HepG2 (cell line): ENCODE results near the gene NOL4L. TPM values are rescaled to one million over a fixed set of nuclear protein-coding genes. Genes with fewer than 3 reads are reported as not detected.

Experiments used
- ELF4 ChIP-seq: sonication (generic); formaldehyde crosslinking; IDR thresholded peaks from 2 replicates; pipeline ENCODE4 v1.5.0; 2020; ENCODE audit warnings: missing genetic modification reagents, mild to moderate bottlenecking, moderate library complexity, borderline replicate concordance
- ESRRA ChIP-seq: sonication (generic); formaldehyde crosslinking; IDR thresholded peaks from 2 replicates; pipeline ENCODE4 v1.5.1; 2020; ENCODE audit warnings: mild to moderate bottlenecking, low read depth, missing genetic modification reagents
- GATAD1 ChIP-seq: IDR thresholded peaks from 2 replicates; pipeline ENCODE4 v1.6.1; 2016; ENCODE audit warnings: missing genetic modification reagents, missing compliant biosample characterization
- JDP2 ChIP-seq: sonication (generic); formaldehyde crosslinking; IDR thresholded peaks from 2 replicates; pipeline ENCODE4 v1.8.1; 2022; ENCODE audit warnings: missing genetic modification reagents, borderline replicate concordance
- MTERF4 ChIP-seq: sonication (generic); formaldehyde crosslinking; IDR thresholded peaks from 2 replicates; pipeline ENCODE4 v1.8.0; 2023; ENCODE audit warnings: mild to moderate bottlenecking, missing genetic modification reagents
- RBM39 ChIP-seq: fragments of 200-400 bp; formaldehyde crosslinking; IDR thresholded peaks from one replicate; pipeline ENCODE4 v1.6.1; 2018; ENCODE audit warnings: antibody characterized with exemption, mild to moderate bottlenecking, low read depth, low read length; ENCODE audit not compliant: poor library complexity, severe bottlenecking
- RXRB ChIP-seq: IDR thresholded peaks from 2 replicates; pipeline ENCODE4 v1.6.1; 2016; ENCODE audit warnings: borderline replicate concordance, missing genetic modification reagents, missing compliant biosample characterization
- SIX1 ChIP-seq: sonication (generic); formaldehyde crosslinking; IDR thresholded peaks from 2 replicates; pipeline ENCODE4 v1.4.0; 2020; ENCODE audit warnings: missing genetic modification reagents, borderline replicate concordance
- SOX6 ChIP-seq, 2 experiments: fragments of 450-650 bp in 1 of 2; sonication (generic) in 1 of 2; formaldehyde crosslinking in 1 of 2; IDR thresholded peaks; 2 replicates each; pipeline versions ENCODE4 v1.4.0 to v1.6.1; 2017 to 2020; ENCODE audit warnings: antibody characterized with exemption in 1 of 2, mild to moderate bottlenecking in 1 of 2, missing genetic modification reagents in 1 of 2
- SP4 ChIP-seq: sonication (generic); formaldehyde crosslinking; IDR thresholded peaks from 2 replicates; pipeline ENCODE4 v1.8.1; 2023; ENCODE audit warnings: mild to moderate bottlenecking, missing genetic modification reagents
- ZC3H13 ChIP-seq: sonication (generic); formaldehyde crosslinking; IDR thresholded peaks from 2 replicates; pipeline ENCODE4 v1.8.1; 2023; ENCODE audit warnings: mild to moderate bottlenecking, missing genetic modification reagents, moderate library complexity
- ZMYM2 ChIP-seq: sonication (generic); formaldehyde crosslinking; IDR thresholded peaks from 2 replicates; pipeline ENCODE4 v1.8.0; 2022; ENCODE audit warnings: mild to moderate bottlenecking, missing genetic modification reagents
- ZNF121 ChIP-seq: sonication (generic); formaldehyde crosslinking; IDR thresholded peaks from 2 replicates; pipeline ENCODE4 v1.5.0; 2020; ENCODE audit warnings: mild to moderate bottlenecking, missing genetic modification reagents
- ZNF142 ChIP-seq: sonication (generic); formaldehyde crosslinking; IDR thresholded peaks from 2 replicates; pipeline ENCODE4 v1.4.0; 2020; ENCODE audit warnings: missing genetic modification reagents
- ZNF225 ChIP-seq: sonication (generic); formaldehyde crosslinking; IDR thresholded peaks from 2 replicates; pipeline ENCODE4 v1.4.0; 2020; ENCODE audit warnings: mild to moderate bottlenecking, missing genetic modification reagents
- ZNF251 ChIP-seq: sonication (generic); formaldehyde crosslinking; IDR thresholded peaks from 2 replicates; pipeline ENCODE4 v1.9.0; 2021; ENCODE audit warnings: mild to moderate bottlenecking, missing genetic modification reagents
- ZNF430 ChIP-seq: sonication (generic); formaldehyde crosslinking; IDR thresholded peaks from 2 replicates; pipeline ENCODE4 v1.9.0; 2021; ENCODE audit warnings: mild to moderate bottlenecking, missing genetic modification reagents
- ZNF770 ChIP-seq: sonication (generic); formaldehyde crosslinking; IDR thresholded peaks from 2 replicates; pipeline ENCODE4 v1.5.0; 2020; ENCODE audit warnings: mild to moderate bottlenecking, missing genetic modification reagents
- ZNF775 ChIP-seq: sonication (generic); formaldehyde crosslinking; IDR thresholded peaks from 2 replicates; pipeline ENCODE4 v1.4.0; 2020; ENCODE audit warnings: missing genetic modification reagents, mild to moderate bottlenecking, moderate library complexity, borderline replicate concordance
- ZSCAN12 ChIP-seq: sonication (generic); formaldehyde crosslinking; IDR thresholded peaks from 2 replicates; pipeline ENCODE4 v1.9.0; 2021; ENCODE audit warnings: mild to moderate bottlenecking, missing genetic modification reagents
- polyA plus RNA-seq, 8 experiments: library from polyadenylated mRNA; depleted of rRNA in 3 of 8; stranded (reverse) in 7 of 8; unstranded in 1 of 8; fragments of >200 nt; fragmentation: Illumina TruSeq in 4 of 8; extraction: Trizol in 4 of 8; gene quantifications; 2 replicates each; pipeline versions ENCODE4 v1.2.1 to v1.2.3, GENCODE V29; 2011 to 2016; ENCODE audit warnings: low read depth in 4 of 8, missing spikeins in 1 of 8, mixed read lengths in 1 of 8; ENCODE audit not compliant: insufficient read depth in 1 of 8
- total RNA-seq, 5 experiments: library from RNA; depleted of rRNA; stranded (reverse); fragments of >200 nt; fragmentation: Illumina TruSeq; extraction: Trizol; gene quantifications; 2 replicates each; pipeline ENCODE4 v1.2.3, GENCODE V29; 2016; ENCODE audit warnings: low read depth in 1 of 5

NOL4L gene
- total and polyA plus RNA-seq, 2 of the 13 experiments (the other 11 are each of a cell fraction or from before 2014, with no cell fraction given): 16.6 to 35.4 TPM

- TF ChIP-seq SOX6 (IDR thresholded peaks at IDR 0.05): no peak
- peak; percentile 69 for TF ChIP-seq SOX6 (CRISPR knock-in tag; IDR thresholded peaks at IDR 0.05)
- TF ChIP-seq RBM39: no peak
- no peak for TF ChIP-seq ZNF775 (CRISPR knock-in tag)
- TF ChIP-seq ZNF430 (CRISPR knock-in tag): peak; percentile 90; the same call in 1 of the 2 replicates
- no peak for TF ChIP-seq ZC3H13 (CRISPR knock-in tag)
- no peak for TF ChIP-seq ZNF121 (CRISPR knock-in tag)
- no peak for TF ChIP-seq JDP2 (CRISPR knock-in tag)
- TF ChIP-seq ZNF251: no peak
- TF ChIP-seq SP4 (CRISPR knock-in tag): peak; percentile 33; the same call in 1 of the 2 replicates
- TF ChIP-seq ZNF225 (CRISPR knock-in tag): no peak; the same call in 1 of the 2 replicates
- no peak for TF ChIP-seq ZNF142
- peak; percentile 78; the same call in 1 of the 2 replicates for TF ChIP-seq MTERF4 (CRISPR knock-in tag)
- TF ChIP-seq ZNF770 (CRISPR knock-in tag): peak; percentile 69
- TF ChIP-seq SIX1 (CRISPR knock-in tag): peak; percentile 48; the same call in 1 of the 2 replicates
- TF ChIP-seq ZMYM2 (CRISPR knock-in tag): no peak
- TF ChIP-seq ZSCAN12: no peak
- peak; percentile 94 for TF ChIP-seq RXRB (CRISPR knock-in tag)
- TF ChIP-seq ESRRA (CRISPR knock-in tag): peak; percentile 72
- TF ChIP-seq ELF4 (CRISPR knock-in tag): no peak
- peak; percentile 67 for TF ChIP-seq GATAD1
Measured at GRCh38 chr20:32521780-32522525, 63.2 kb downstream of the NOL4L start (continued).
